ENCODE data around the gene PRLR. TPM values are rescaled to one million over a fixed set of nuclear protein-coding genes. Genes with fewer than 3 reads are reported as not detected.

The PRLR gene
- total and polyA plus RNA-seq, 3 experiments from 2014 or later: not detected

Other genes starting within 250 kb of the PRLR start
- gene AGXT2, start 182.5 kb downstream of the PRLR start, total RNA-seq: not detected
- gene AGXT2, start 182.5 kb downstream of the PRLR start, polyA plus RNA-seq: not detected

Measured in CD8-positive, alpha-beta memory T cell (primary cell).